Naive B cell (primary cell): ENCODE measurements around the gene FOXJ1. TPM values are rescaled to one million over a fixed set of nuclear protein-coding genes. Genes with fewer than 3 reads are reported as not detected.
A peak's percentile ranks its signal among the peaks of the same experiment; 100 is the strongest.

Source experiments
- ATAC-seq, 2 donors: fragments of 150-1000 bp; cut with Tn5 transposase; 2 replicates each; pipeline ENCODE4 v1.10.0; 2021; ENCODE audit warnings: low read depth in 2 of 2, mild to moderate bottlenecking in 2 of 2, moderate library complexity in 2 of 2
- DNase-seq: peaks from one replicate; pipeline ENCODE4 v3.0.0; 2022
- H3K27ac Mint-ChIP-seq, 6 donors: one replicate each; pipeline ENCODE4 v1.8.0; 2020 to 2022; ENCODE audit warnings: mild to moderate bottlenecking in 6 of 6, mixed read lengths in 6 of 6, moderate library complexity in 5 of 6, inconsistent platforms in 2 of 6
- H3K27me3 Mint-ChIP-seq, 3 donors: one replicate each; pipeline ENCODE4 v1.8.0; 2021 to 2022; ENCODE audit warnings: mixed read lengths in 3 of 3, mild to moderate bottlenecking in 1 of 3
- H3K36me3 Mint-ChIP-seq, 2 donors: one replicate each; pipeline ENCODE4 v1.8.0; 2020 to 2022; ENCODE audit warnings: mixed read lengths in 2 of 2, inconsistent platforms in 1 of 2, mild to moderate bottlenecking in 1 of 2
- H3K4me1 Mint-ChIP-seq, 3 donors: one replicate each; pipeline ENCODE4 v1.8.0; 2020 to 2022; ENCODE audit warnings: mixed read lengths in 3 of 3, inconsistent platforms in 1 of 3, mild to moderate bottlenecking in 1 of 3, moderate library complexity in 1 of 3
- H3K4me3 Mint-ChIP-seq, 8 donors: one replicate each; pipeline ENCODE4 v1.8.0; 2020 to 2022; ENCODE audit warnings: mild to moderate bottlenecking in 8 of 8, mixed read lengths in 8 of 8, moderate library complexity in 8 of 8, inconsistent platforms in 2 of 8
- H3K9me3 Mint-ChIP-seq, 7 donors: one replicate each; pipeline ENCODE4 v1.8.0; 2020 to 2022; ENCODE audit warnings: mixed read lengths in 7 of 7, mild to moderate bottlenecking in 5 of 7, inconsistent platforms in 2 of 7, moderate library complexity in 1 of 7
- polyA plus RNA-seq, 6 donors: library from polyadenylated mRNA; unstranded; fragments of 300-500 nt; fragmentation: Illumina TruSeq; gene quantifications; one replicate each; pipeline ENCODE4 v1.2.3, GENCODE V29; 2021; ENCODE audit warnings: low read depth in 6 of 6

FOXJ1 gene
- polyA plus RNA-seq, 6 donors from 2014 or later, result not detected

GRCh38 chr17:76135810-76136188, 5.2 kb downstream of the FOXJ1 start:
- peak overlapping the region in 1 of 8 donors; percentile 63 for H3K4me3 Mint-ChIP-seq
- H3K27ac Mint-ChIP-seq, result no peak overlapping the region
- DNase-seq (no peak), ATAC-seq (no peak)
- no peaks in the 10 kb centered on the region for H3K36me3 Mint-ChIP-seq
- H3K27me3 Mint-ChIP-seq, result peaks cover 0 to 38% (median 28%) of the 10 kb centered on the region in 3 donors
- H3K4me1 Mint-ChIP-seq, result peaks cover 8 to 17% (median 11%) of the 10 kb centered on the region in 3 donors
- H3K9me3 Mint-ChIP-seq, result no peaks in the 10 kb centered on the region

- H3K4me3 Mint-ChIP-seq, result no peak overlapping the region
- H3K36me3 Mint-ChIP-seq, result no peaks in the 10 kb centered on the region
- peaks cover 0 to 33% (median 32%) of the 10 kb centered on the region in 3 donors for H3K27me3 Mint-ChIP-seq
- H3K9me3 Mint-ChIP-seq, result no peaks in the 10 kb centered on the region
- H3K27ac Mint-ChIP-seq, result peak overlapping the region in 1 of 6 donors; percentile 67
- ATAC-seq (no peak), DNase-seq (no peak)
- H3K4me1 Mint-ChIP-seq, result peaks cover 3 to 12% (median 5%) of the 10 kb centered on the region in 3 donors
These were observed 5.9 kb downstream of the FOXJ1 start for GRCh38 chr17:76134911-76135809.

GRCh38 chr17:76132574-76133338, 8.3 kb downstream of the FOXJ1 start:
- H3K4me1 Mint-ChIP-seq, result peaks cover 0 to 8% (median 3%) of the 10 kb centered on the region in 3 donors
- H3K36me3 Mint-ChIP-seq, result no peaks in the 10 kb centered on the region
- DNase-seq (no peak), ATAC-seq (no peak)
- no peak overlapping the region for H3K27ac Mint-ChIP-seq
- H3K4me3 Mint-ChIP-seq, result no peak overlapping the region
- H3K27me3 Mint-ChIP-seq, result peaks cover 0 to 18% (median 11%) of the 10 kb centered on the region in 3 donors
- no peaks in the 10 kb centered on the region for H3K9me3 Mint-ChIP-seq

GRCh38 chr17:76131692-76132573, 9.1 kb downstream of the FOXJ1 start:
- H3K27me3 Mint-ChIP-seq, result peaks cover 0 to 18% (median 11%) of the 10 kb centered on the region in 3 donors
- no peak for DNase-seq
- no peaks in the 10 kb centered on the region for H3K36me3 Mint-ChIP-seq
- H3K27ac Mint-ChIP-seq, result peak overlapping the region in 2 of 6 donors; percentile 22 to 78
- no peaks in the 10 kb centered on the region for H3K9me3 Mint-ChIP-seq
- peaks cover 0 to 12% (median 3%) of the 10 kb centered on the region in 3 donors for H3K4me1 Mint-ChIP-seq
- no peak overlapping the region for H3K4me3 Mint-ChIP-seq
- no peak for ATAC-seq

- Mint-ChIP-seq H3K4me1 (peaks cover 0 to 12% (median 3%) of the 10 kb centered on the region in 3 donors), H3K27me3 (peaks cover 0 to 18% (median 11%) of the 10 kb centered on the region in 3 donors), H3K36me3 (no peaks in the 10 kb centered on the region), H3K27ac (peak overlapping the region in 2 of 6 donors; percentile 22 to 78), H3K9me3 (no peaks in the 10 kb centered on the region), H3K4me3 (no peak overlapping the region)
- ATAC-seq (no peak), DNase-seq (no peak)
These were observed 9.9 kb downstream of the FOXJ1 start for GRCh38 chr17:76131051-76131691.

GRCh38 chr17:76130473-76130872, 10.6 kb downstream of the FOXJ1 start:
- Mint-ChIP-seq H3K9me3 (no peaks in the 10 kb centered on the region), H3K4me3 (peak overlapping the region in 1 of 8 donors; percentile 59), H3K27me3 (peaks cover 0 to 18% (median 11%) of the 10 kb centered on the region in 3 donors), H3K4me1 (peaks cover 0 to 12% (median 3%) of the 10 kb centered on the region in 3 donors), H3K27ac (no peak overlapping the region), H3K36me3 (no peaks in the 10 kb centered on the region)
- no peak for ATAC-seq
- DNase-seq, result no peak

- Mint-ChIP-seq H3K27ac (no peak overlapping the region), H3K4me1 (peaks cover 15 to 22% (median 21%) of the 10 kb centered on the region in 3 donors), H3K27me3 (peaks cover 0 to 5% (median under 1%) of the 10 kb centered on the region in 3 donors), H3K4me3 (peak overlapping the region in 1 of 8 donors; percentile 27), H3K9me3 (no peaks in the 10 kb centered on the region), H3K36me3 (no peaks in the 10 kb centered on the region)
- ATAC-seq, result no peak
- no peak for DNase-seq
These were observed 15.1 kb downstream of the FOXJ1 start for GRCh38 chr17:76125922-76126321.

- Mint-ChIP-seq H3K4me1 (peaks cover 15 to 26% (median 21%) of the 10 kb centered on the region in 3 donors), H3K9me3 (no peaks in the 10 kb centered on the region), H3K27me3 (no peaks in the 10 kb centered on the region), H3K27ac (no peak overlapping the region), H3K4me3 (no peak overlapping the region), H3K36me3 (no peaks in the 10 kb centered on the region)
- ATAC-seq, result no peak
- DNase-seq, result no peak
These were observed 15.7 kb downstream of the FOXJ1 start for GRCh38 chr17:76125391-76125675.

- H3K4me3 Mint-ChIP-seq, result no peak overlapping the region
- no peaks in the 10 kb centered on the region for H3K27me3 Mint-ChIP-seq
- DNase-seq, result no peak
- no peaks in the 10 kb centered on the region for H3K9me3 Mint-ChIP-seq
- H3K4me1 Mint-ChIP-seq, result peaks cover 15 to 26% (median 21%) of the 10 kb centered on the region in 3 donors
- H3K27ac Mint-ChIP-seq, result no peak overlapping the region
- no peaks in the 10 kb centered on the region for H3K36me3 Mint-ChIP-seq
- no peak for ATAC-seq
These were observed 16.3 kb downstream of the FOXJ1 start for GRCh38 chr17:76124582-76125390.

- Mint-ChIP-seq H3K9me3 (no peaks in the 10 kb centered on the region), H3K4me1 (peaks cover 17 to 26% (median 21%) of the 10 kb centered on the region in 3 donors), H3K27ac (peak overlapping the region in 1 of 6 donors; percentile 23), H3K4me3 (peak overlapping the region in 6 of 8 donors; percentile 29 to 82 (median 68)), H3K36me3 (no peaks in the 10 kb centered on the region), H3K27me3 (peaks cover 0 to 6% (median 5%) of the 10 kb centered on the region in 3 donors)
- DNase-seq (no peak), ATAC-seq (no peak)
These were observed 17.1 kb downstream of the FOXJ1 start for GRCh38 chr17:76123749-76124581.

- Mint-ChIP-seq H3K36me3 (no peaks in the 10 kb centered on the region), H3K9me3 (no peaks in the 10 kb centered on the region), H3K4me1 (peaks cover 17 to 26% (median 21%) of the 10 kb centered on the region in 3 donors), H3K4me3 (peak overlapping the region; percentile 29 to 82 (median 60)), H3K27me3 (peaks cover 0 to 7% (median 5%) of the 10 kb centered on the region in 3 donors), H3K27ac (peak overlapping the region in 3 of 6 donors; percentile 61 to 89 (median 62))
- ATAC-seq (no peak), DNase-seq (no peak)
These were observed 17.9 kb downstream of the FOXJ1 start for GRCh38 chr17:76123191-76123499.
